NCI-H345 (cell line): ENCODE measurements around the gene DMRT1.

ENCODE experiments used
- DNase-seq: peaks from one replicate; lab custom pipeline; 2025; lab: John Stamatoyannopoulos, UW

Gene DMRT1

DNA sequence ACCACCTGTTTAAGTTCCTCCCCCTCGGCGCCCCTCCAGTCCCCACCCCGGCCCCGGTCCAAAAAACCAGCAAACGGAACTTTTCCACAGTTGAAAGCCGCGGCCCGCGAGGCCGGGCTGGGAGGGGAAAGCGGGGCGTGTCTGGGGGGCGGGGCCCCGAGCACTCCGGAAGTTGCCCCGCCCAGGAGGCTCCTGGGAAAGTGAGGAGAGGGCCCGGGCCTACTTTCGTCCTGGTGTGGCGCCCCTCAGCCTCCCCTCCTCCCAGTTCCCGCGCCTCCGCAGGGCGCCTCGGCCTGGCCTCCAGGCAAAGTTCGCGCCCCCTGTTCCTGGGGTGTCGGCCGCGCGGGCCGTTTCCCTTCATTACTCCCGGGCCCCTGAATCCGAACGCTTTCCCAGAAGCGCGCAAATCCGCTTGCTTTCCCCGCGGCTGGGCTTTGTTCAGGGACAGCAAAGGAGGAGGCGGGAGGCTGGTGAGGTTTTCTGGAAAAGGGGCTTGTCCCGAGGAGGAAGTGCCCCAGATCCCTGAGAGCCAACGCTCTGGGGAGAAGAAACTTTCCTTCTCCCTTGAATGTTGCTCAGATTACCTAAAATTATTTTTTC, 130.5 kb downstream of the DMRT1 start:
- DNase-seq, result no peak

DNA sequence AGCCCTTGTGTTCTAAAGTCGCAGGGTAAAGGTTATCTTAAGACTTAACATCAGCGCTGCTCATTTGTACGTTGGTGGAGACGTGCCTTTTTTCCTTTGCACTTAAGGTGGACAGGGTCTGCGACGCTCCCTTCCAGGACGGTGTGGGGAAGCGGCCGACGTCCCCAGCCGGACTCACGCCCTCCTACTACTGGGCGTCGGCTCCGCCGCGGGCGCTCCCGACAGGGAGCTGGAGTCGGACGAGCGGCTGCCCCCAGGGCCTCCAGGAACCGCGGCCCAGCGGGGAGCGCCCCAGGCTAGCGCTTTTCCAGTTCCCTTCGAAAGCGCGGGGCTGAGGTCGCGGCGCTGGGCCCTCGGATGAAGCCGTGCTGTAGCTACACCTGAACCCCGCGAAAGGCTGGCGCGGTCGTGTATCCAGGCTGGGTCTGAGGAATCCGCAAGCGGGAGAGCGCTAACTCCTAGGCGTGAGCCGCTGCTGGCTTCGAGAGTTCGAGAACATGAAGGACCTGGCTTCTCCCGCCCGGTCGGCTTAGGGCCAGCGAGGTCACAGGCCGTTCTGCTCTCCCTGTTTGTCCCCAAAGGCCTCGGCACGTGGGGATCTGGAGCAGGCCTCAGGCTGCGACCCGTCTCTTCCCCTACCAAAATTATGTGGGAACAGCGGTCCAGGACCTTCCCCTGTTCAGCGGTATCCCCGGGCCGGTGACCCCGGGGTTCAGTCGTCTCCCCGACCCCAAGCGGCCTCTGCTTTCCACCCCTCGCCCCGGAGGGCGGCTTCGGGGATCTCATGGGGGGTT, 131.2 kb downstream of the DMRT1 start:
- no peak for DNase-seq

DNA sequence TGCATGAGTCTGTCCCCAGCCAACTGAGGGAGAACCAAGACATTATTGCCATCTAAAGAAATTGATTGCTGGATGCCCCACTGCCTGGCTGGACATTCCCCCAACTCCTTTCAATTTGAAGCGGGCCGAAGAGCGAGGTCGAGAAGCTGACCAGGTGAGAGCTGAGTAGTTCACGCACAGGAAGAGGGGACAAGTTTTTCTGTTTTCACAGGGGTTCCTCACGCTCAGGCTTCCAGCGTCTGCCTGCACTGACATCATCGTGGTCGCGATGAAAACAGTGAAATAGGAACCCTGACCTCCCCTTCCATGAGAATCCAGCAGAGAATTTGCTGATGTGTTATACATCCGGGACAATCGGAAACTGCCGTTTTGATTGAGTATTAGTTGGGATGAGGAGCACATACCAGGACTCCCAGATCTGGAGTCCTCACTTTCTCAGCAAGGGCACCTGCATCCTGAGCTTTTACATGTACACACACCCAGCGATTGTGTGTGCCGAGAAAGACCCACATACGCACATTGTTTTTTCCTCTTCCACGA, 131.9 kb downstream of the DMRT1 start:
- DNase-seq, result no peak

DNA sequence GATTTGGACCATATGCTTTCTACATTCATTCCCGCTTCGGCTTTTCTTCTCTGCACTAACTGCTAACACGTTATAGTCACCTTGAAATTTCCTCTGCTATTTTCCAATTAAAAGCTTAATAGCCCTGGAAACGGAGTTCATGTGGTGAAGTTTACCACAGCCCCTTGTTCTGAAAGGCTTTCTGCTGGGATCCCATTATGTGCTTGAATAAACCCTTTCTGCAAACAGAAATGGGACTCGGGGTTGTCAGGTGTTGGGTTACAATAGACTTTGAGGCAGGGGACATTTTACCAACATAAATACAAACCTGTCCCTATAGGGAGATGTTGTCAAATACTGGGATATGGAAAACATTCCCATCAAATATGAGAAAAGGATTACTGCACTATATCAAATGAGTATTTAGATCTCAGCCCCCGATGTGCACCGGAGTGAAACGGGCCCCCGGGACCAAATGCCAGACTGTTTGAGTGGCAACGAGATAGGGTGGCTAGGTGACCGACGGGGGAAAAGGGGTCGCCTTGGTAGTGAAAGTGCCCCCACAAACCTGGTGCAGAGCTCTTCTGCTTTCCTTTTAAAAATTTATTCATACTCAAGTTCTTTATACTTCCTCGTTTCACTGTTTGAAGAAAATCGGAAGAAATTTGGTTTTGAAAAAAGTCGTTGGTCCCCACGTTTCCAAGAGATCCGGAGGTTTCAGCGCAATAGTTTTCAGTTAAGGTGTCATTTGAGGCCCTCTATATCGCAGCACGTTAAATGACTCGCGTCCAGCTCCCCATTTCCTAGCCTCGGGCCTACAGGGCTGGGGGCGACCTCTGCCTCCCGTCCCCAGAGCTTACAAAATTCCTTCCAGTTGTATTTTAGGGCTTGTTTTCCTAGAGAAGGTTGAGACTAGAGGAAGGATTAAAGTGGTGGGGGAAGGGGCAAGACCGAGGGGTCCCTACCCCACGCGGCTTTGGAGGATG, 132.8 kb downstream of the DMRT1 start:
- DNase-seq, result no peak

DNA sequence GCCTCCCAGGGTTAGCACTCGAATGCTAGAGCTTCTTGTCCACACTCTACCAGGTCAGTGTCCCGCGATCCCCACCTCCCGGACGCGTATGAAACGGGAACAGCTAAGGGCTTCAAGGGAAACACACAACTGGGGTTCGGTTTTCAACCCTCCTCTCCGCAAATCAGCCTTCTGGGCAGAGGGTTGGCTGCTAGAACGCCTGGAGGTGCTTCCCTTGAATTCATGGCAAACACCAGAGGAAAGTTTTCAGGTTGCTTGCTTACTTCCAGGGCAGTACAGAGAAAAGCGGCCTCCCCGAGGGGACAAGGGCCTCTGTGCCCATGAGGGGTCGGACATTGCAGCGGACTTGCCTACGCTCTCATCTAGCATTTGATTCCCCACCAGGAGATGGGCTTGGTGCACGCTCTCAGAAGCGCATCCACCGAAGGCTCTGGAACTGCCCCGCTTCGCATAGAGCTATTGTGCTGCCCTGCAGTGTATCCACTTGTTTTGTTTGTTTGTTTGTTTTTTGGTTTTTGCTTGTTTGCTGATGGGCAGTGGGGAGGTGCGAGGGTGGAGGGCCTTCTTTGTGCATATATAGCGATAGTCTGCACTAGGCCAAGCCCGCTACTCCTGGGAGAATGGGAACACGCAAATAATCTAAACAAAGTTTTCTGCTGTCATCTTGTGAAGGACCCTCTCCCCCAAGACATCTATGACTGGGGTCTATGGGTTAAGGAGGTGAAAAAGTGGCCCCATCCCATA, 133.7 kb downstream of the DMRT1 start:
- DNase-seq, result no peak

DNA sequence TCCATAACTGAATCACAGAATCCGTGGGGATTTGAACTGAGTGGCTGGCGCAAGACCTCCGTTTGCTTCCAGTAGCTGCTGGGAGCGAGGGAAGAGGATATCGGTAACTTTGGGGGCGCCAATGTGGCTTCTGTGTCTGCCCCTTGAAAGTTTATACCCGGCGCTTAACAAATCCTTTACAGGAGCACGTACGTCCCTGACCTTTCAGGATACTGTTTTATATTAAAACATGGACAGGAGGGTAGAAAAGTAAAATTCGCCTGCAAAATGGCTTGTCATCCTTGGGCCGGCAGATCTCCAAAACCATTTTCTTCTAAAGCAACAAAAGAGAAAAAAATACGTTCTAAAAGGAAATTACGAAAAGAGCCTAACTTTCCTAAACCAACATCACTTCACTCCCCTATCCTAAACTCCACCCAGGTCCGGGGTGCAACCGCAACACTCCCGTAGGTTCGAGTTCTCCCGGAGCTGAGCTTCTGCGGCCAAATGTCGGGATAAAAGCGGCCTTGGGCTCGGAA, 134.3 kb downstream of the DMRT1 start:
- DNase-seq, result no peak

DNA sequence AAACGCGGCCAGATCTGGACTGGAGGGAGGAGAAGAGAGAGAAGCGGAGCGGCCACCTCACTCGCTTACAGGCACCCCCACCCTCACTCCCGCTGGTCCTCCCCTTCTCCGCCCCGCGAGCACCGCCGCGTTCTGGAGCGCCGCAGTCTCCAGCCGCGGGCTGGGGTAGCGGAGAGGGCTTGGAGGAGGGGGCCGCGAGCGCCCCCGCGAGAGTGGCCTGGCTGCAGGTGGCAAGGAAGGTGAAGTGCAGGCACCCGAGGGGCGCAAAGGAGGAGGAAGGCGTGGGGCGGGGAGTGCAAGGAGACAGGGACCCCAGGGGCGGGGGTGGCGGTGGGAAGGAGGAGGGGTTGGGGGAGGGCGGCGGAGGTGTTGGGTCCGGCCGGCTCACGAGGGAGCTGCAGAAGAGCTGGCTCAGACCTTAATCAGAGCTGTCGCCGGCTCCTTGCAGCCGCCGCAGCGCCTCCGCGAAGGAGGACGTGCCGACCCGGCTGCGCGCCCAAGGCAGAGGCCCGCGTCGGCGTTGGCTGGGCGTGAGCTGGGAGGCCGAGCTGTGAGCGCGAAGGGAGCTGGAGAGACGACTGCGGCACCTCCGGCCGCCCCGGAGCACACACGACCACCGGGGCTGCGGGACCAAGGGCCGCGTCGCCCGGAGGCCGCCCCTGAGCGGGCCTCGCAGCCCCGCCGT, 134.9 kb downstream of the DMRT1 start, which contains the start of gene DMRT3:
DMRT3 (plus strand) TSS at position 398 of the 685 bp plus-strand sequence. CDS start 347 bp downstream, outside the sequence.
- DNase-seq, result no peak

DNA sequence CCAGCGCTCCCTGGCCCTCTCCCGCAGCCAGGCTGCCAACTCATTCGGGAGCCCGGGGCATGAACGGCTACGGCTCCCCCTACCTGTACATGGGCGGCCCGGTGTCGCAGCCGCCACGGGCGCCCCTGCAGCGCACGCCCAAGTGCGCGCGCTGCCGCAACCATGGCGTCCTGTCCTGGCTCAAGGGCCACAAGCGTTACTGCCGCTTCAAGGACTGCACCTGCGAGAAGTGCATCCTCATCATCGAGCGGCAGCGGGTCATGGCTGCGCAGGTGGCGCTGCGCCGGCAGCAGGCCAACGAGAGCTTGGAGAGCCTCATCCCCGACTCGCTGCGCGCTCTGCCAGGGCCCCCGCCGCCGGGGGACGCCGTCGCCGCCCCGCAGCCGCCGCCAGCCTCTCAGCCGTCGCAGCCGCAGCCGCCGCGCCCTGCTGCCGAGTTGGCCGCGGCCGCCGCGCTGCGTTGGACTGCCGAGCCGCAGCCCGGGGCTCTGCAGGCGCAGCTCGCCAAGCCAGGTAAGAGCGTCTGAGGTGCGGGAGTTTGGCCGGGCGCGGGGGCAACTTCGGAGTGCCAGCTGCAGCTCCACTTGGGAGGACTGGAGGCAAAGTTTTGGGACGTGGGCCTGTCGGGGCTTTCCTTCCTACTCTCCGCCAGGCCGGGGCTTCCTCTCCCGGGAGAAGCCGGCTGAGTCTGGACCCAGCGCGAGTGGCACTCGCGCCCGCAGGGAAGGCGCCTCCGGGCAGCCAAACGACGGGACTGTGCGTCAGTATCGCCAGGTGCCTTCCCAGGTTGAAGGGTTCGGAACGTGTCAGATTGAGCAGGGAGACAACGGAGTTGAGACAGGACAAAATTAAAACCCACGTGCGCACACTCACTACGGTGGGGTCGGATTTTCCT, 135.7 kb downstream of the DMRT1 start:
- peak; percentile 59 for DNase-seq

DNA sequence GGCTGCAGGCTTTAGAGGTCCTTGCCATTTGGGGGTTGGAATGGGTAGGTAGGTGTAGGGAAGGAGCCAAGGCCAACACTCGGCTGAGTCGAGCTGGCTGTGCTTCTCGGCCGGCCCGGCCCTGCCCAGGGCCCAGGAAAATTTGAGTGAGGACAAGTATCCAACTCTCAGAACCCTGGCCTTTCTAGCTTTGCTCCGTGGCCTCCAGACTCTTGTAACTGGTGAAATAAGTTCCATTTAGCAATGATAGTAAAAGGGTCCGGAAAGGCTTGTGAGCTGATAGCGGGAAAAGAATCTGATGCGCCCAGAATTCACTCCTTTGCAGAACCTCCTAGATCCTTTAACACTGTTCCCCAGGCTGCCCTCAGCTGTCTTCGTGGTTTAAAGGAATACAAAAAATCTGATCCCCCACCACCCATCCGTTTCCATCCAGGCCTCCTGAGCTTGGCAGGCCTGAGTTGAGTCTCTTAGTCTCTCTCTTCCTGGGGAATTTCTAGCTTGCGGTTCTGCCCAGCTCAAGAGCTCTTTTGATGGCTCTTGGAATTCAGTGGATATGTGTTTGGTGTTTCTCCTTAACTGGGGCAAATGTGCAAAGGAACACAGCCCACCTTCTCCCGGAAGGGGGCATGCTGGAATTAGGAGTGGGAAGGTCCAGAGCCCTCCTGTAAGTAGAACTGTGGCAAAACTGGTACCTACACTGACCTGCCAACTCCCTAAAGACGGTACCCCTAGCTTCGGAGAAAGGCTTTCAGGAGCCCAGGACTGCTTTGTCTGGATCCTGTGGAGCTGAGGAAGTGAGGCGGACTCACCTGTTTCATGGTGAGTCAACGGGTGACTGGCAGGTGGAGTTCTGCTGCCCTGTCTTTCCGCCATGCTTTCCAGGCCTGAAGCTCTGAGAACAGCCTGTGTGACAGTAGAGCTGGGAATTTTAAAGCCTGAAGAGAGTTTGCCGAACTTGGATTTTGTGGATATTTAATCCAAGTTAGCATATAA, 136.6 kb downstream of the DMRT1 start:
- no peak for DNase-seq

DNA sequence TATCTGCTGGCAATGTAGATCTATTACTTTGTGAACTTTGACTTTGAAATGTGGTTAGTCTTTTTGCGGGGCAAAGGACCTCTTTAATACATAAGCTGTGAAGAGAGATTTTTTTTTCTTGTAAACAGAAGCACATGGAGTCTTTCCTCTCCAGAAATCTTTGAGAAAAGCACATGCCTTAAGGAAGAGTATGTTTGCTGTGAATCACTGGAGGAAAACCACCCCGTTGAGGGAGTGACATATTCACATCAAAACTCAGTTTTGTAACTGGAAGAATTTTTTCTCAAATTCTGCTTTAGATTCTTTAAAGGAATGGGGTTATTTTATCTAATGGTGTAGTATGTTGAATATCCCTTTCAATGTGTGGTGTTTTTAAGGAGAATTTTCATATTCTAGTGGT, 138.5 kb downstream of the DMRT1 start:
- DNase-seq, result no peak

DNA sequence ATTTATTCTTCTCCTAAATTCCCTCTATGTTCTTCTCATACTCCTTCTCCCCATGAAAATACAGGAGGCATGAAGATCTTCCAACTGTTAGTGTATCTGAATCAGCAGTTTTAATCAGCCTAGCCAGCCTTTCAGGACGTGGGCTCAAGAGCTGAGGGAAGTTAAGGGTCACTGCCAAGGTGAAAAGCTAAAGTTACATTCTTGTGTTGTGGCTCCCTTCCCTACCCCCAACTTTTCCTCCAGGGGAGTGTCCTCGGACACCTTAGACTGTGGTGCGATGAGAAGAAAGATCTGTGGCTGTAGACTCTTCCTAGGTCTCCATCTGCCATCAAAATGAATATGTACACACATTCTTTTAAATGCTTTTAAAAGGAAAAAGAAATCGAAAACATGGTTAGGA, 139.1 kb downstream of the DMRT1 start:
- no peak for DNase-seq

DNA sequence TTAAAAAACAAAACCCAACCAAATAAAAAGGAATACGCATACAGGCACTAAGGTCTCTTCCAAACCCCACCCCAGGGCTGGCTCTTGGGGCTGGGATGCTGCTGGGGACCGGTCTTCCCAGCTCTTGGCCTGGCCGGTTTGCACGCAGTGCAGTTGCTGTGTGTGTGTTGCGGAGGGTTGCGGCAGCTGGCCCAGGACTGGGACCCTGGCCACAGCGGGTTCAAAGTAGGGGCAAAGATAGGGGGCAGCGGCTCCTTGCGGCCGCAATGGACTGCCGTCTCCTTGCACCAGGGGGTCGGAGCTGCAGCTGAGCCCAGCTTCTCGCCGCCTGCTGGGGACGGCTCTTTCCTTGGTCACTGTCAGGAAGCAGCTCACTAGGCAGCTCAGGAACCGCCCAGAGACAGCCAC, 140.0 kb downstream of the DMRT1 start:
- DNase-seq, result no peak

DNA sequence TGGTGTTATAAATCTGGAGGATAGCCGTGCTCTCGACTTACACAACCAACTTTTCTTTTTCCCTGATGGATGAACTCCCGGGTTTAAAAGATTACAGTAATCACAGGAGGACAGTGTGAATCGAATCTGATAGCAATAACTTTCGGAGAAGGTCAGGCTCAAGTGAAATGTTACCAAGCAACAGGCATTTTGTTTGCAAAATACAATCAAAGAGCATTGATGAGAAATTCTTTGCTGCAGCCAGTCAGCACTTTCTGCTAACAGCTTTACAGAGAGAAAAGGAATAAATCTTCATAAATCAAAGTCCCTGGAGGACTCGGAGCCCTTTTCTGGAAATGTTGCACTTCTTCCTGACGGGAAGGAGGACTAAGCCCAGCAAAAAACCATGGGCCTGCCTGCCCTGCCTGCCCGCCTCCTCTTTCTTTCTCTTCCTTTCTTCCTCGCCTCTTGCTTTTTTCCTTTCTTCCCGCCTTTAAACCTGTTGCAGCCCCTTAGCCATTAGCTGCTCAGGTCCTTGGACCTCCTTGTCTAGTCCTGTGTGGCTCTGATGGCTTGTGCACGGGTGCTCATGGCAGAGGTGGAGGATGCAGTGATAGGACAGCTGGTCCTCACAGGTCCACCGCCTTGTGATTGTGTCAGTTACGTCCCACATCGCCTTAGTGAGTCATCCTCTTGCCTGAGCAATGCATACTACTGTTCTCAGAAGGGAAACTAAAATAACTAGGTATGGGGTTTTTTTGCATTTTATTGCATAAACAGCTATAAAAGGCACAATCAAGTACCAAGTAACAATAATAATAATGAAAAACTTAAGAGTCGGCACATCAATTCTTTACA, 141.1 kb downstream of the DMRT1 start:
- no peak for DNase-seq

DNA sequence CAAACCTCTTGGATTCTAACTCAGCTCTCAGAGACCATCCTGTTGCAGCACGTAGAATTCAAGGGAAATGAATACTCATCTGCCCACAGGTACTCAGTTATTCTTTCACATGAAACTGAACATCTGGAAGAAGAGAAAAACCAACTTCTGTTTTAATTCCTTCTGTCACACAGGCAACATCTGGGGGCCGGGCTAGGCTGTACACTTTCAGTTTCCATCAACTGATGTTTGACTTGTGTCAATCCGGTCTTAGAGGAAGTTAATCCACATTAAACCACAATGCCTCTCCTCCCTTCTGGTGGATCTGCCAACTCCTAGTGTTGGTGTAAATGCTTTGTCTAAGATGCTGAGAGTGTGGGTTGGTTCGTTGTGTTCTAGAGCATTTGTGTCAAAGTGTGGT, 152.5 kb downstream of the DMRT1 start:
- DNase-seq, result no peak

DNA sequence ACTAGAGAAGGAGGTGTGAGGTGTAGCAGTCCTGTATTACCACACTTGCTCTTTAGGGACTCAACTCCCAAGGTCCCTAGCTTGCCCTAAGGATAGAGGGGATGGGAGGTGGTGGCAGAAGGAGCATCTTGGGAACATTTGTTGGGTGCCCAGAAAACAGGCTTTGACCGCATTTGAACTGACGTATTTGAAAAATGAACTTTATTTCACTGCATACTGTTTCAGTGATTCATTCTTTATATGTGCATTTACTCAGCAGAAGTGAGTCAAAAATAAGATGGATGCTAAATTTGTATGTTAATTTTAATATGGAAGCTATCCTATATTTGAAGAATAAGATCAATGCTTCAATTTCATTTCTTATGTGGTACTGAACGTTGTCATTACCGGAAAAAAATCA, 153.7 kb downstream of the DMRT1 start:
- DNase-seq, result no peak

DNA sequence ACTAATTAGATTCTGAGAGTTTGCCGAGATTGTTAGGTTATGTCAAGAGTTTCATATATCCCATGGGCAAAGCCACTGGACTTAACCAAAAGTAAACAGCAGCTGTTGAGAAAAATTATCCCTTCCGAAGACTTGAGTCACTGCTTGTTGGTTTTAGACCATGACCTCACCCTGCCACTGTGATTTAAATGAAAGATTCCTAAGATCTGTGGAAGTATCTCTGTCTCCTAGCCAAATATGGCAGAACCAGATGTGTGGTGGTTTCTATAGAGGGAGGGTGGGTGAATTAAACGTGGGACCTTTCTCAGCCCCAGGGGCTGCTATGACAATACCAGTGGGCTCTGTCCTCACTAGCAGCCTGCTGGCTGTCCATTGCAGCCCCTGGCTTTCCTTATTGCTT, 154.3 kb downstream of the DMRT1 start:
- no peak for DNase-seq

DNA sequence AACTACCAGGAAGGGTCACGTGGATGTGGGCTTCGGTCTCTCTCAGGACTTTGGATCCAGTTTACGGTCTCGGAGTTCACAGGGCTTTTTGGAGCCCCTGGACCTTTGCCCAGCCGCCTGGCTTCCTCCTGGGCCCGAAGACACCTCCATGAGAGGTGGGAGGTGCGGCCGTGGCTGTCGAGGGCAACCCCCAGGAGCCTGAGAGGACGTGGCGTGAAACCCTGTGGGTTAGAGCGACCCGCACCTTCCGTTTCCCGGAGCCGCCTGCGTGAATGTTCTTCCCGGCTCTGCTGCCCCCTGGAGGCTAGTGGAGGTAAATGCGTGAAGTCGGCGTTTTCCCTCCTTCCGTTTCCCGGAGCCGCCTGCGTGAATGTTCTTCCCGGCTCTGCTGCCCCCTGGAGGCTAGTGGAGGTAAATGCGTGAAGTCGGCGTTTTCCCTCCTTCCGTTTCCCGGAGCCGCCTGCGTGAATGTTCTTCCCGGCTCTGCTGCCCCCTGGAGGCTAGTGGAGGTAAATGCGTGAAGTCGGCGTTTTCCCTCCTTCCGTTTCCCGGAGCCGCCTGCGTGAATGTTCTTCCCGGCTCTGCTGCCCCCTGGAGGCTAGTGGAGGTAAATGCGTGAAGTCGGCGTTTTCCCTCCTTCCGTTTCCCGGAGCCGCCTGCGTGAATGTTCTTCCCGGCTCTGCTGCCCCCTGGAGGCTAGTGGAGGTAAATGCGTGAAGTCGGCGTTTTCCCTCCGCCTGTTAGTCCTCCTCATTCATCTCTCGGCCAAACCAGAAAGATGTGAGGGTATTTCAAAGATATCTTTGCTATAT, 157.0 kb downstream of the DMRT1 start:
- peak; percentile 10 for DNase-seq
